Panc1 (cell line): ENCODE results near the gene MAPK14. TPM values are rescaled to one million over a fixed set of nuclear protein-coding genes. Genes with fewer than 3 reads are reported as not detected.

Source experiments
- ATAC-seq: fragments of 200-7000 bp; cut with Tn5 transposase; 2 replicates; pipeline ENCODE4 v1.9.1; 2020; ENCODE audit warnings: mild to moderate bottlenecking, moderate library complexity
- BruUV-seq: library from RNA; stranded (reverse); fragments of 400-500 nt; replicated peaks from 2 replicates; lab custom pipeline; 2021; lab: Mats Ljungman, UMichigan
- CTCF ChIA-PET: fragments of 300-600 bp; sonication (Branson Sonifier 250); formaldehyde crosslinking; loops from one replicate; lab custom pipeline; 2022; ENCODE audit warnings: antibody characterized with exemption; lab: Charles Lee
- POLR2A ChIA-PET: fragments of 300-600 bp; sonication (Branson Sonifier 250); formaldehyde crosslinking; loops from one replicate; lab custom pipeline; 2022; ENCODE audit warnings: antibody characterized with exemption; lab: Charles Lee
- DNase-seq: peaks from one replicate; pipeline ENCODE4 v3.0.0-alpha.2; 2010; ENCODE audit warnings: low read depth, low spot score
- H3K27ac ChIP-seq: 2 replicates; pipeline ENCODE4 v1.5.1; 2011; ENCODE audit warnings: mild to moderate bottlenecking, low read length, inconsistent platforms
- H3K27me3 ChIP-seq: fragments of 200-500 bp; sonication (Bioruptor generic); 2 replicates; pipeline ENCODE4 v1.6.0; 2014; ENCODE audit warnings: low read length, inconsistent platforms; ENCODE audit not compliant: control insufficient read depth, insufficient read depth
- H3K36me3 ChIP-seq: fragments of 200-500 bp; sonication (Bioruptor generic); 2 replicates; pipeline ENCODE4 v1.5.1; 2014; ENCODE audit warnings: inconsistent platforms, mild to moderate bottlenecking, low read length, moderate library complexity; ENCODE audit not compliant: control insufficient read depth, insufficient read depth
- H3K4me1 ChIP-seq: 2 replicates; pipeline ENCODE4 v1.5.1; 2011; ENCODE audit warnings: inconsistent platforms, mild to moderate bottlenecking, low read length, moderate library complexity; ENCODE audit not compliant: control insufficient read depth, insufficient read depth
- H3K4me3 ChIP-seq, 2 experiments: 2 replicates each; pipeline ENCODE4 v1.5.1; 2011 to 2012; ENCODE audit warnings: low read depth in 2 of 2, low read length in 2 of 2, mild to moderate bottlenecking in 2 of 2, inconsistent platforms in 1 of 2, moderate library complexity in 1 of 2
- H3K9me3 ChIP-seq: fragments of 200-500 bp; sonication (Bioruptor generic); 2 replicates; pipeline ENCODE4 v1.5.1; 2014; ENCODE audit warnings: low read depth, mild to moderate bottlenecking, inconsistent platforms, low read length, moderate library complexity; ENCODE audit not compliant: control insufficient read depth, insufficient read depth
- CTCF ChIP-seq: fragments of 450-650 bp; IDR thresholded peaks from 2 replicates; pipeline ENCODE4 v1.5.1; 2017; ENCODE audit warnings: mild to moderate bottlenecking
- POLR2AphosphoS5 ChIP-seq: IDR thresholded peaks from 2 replicates; pipeline ENCODE4 v1.6.1; 2012; ENCODE audit warnings: mild to moderate bottlenecking, low read depth, low read length, moderate library complexity
- REST ChIP-seq, 2 experiments: IDR thresholded peaks; 2 replicates each; pipeline ENCODE4 v1.6.1; 2011 to 2012; ENCODE audit warnings: low read depth in 2 of 2, control low read depth in 1 of 2, low read length in 1 of 2, mild to moderate bottlenecking in 1 of 2, moderate library complexity in 1 of 2; ENCODE audit not compliant: insufficient read depth in 1 of 2
- SIN3A ChIP-seq: IDR thresholded peaks from 2 replicates; pipeline ENCODE4 v1.6.1; 2012; ENCODE audit warnings: low read depth, mild to moderate bottlenecking, low read length, moderate library complexity, borderline replicate concordance; ENCODE audit not compliant: insufficient read depth
- TCF7L2 ChIP-seq: IDR thresholded peaks from 2 replicates; pipeline ENCODE4 v1.6.1; 2011; ENCODE audit warnings: mild to moderate bottlenecking, low read depth, low read length, inconsistent platforms
- in situ Hi-C: cut with HindIII; loops from 2 replicates; pipeline ENCODE4 v1.10.0; 2016; ENCODE audit warnings: low sequenced_read_pairs, low pct_unique_long_range_greater_than_20kb
- intact Hi-C: fragments of 100-400 bp; cut with micrococcal nuclease; formaldehyde crosslinking; loops from one replicate; pipeline ENCODE4 v1.10.0; 2022; ENCODE audit not compliant: unreplicated experiment
- total RNA-seq: library from RNA; stranded (reverse); gene quantifications from one replicate; pipeline ENCODE4 v1.2.1, GENCODE V29; 2021; ENCODE audit not compliant: unreplicated experiment

MAPK14 gene
- total RNA-seq, 1 experiment from 2014 or later = 42.3 TPM

GRCh38 chr6:36131511-36132245, 104.1 kb downstream of the MAPK14 start:
- no peak for ATAC-seq
- H3K9me3 ChIP-seq = no peaks in the 10 kb centered on the region
- no peak for DNase-seq
- TF ChIP-seq POLR2AphosphoS5 = no peak
- no peak for TF ChIP-seq TCF7L2
- TF ChIP-seq REST (IDR thresholded peaks at IDR 0.05; ENCODE audit: insufficient read depth in 1 of 2, low read depth in 2 of 2, low read length in 1 of 2) = no peak
- BruUV-seq = no TSS peak
- H3K4me3 ChIP-seq = no peak overlapping the region
- CTCF ChIA-PET = interaction anchor here (0.5 kb wide), 1 partner anchor 65 kb away, joined by 3 read pairs; no protein-coding TSS in a partner anchor
- no peaks in the 10 kb centered on the region for H3K36me3 ChIP-seq
- no peaks in the 10 kb centered on the region for H3K27me3 ChIP-seq
- H3K27ac ChIP-seq = no peak overlapping the region
- in situ Hi-C loops = no loop called here
- POLR2A ChIA-PET = no interaction called here
- intact Hi-C loops = no loop called here
- peaks cover 5% of the 10 kb centered on the region for H3K4me1 ChIP-seq

- Histone ChIP-seq H3K9me3 (no peaks in the 10 kb centered on the region), H3K4me1 (peaks cover 5% of the 10 kb centered on the region), H3K4me3 (no peak overlapping the region), H3K27me3 (no peaks in the 10 kb centered on the region), H3K27ac (no peak overlapping the region), H3K36me3 (no peaks in the 10 kb centered on the region)
- ATAC-seq = no peak
- intact Hi-C loops = no loop called here
- no peak for DNase-seq
- in situ Hi-C loops = no loop called here
- ChIA-PET CTCF (no interaction called here), POLR2A (no interaction called here)
- no peak for TF ChIP-seq POLR2AphosphoS5
- TF ChIP-seq CTCF = no peak
- no peak for TF ChIP-seq SIN3A
- no peak for TF ChIP-seq TCF7L2
- no peak for TF ChIP-seq REST (IDR thresholded peaks at IDR 0.05; ENCODE audit: insufficient read depth in 1 of 2, low read depth in 2 of 2, low read length in 1 of 2)
- BruUV-seq = no TSS peak
Measured at GRCh38 chr6:36132246-36132895, 104.8 kb downstream of the MAPK14 start.
